Osteocyte (in vitro differentiated cells): ENCODE results near the gene POMGNT2. TPM values are rescaled to one million over a fixed set of nuclear protein-coding genes. Genes with fewer than 3 reads are reported as not detected.

ENCODE experiments used
- DNase-seq: peaks from one replicate; pipeline ENCODE4 v3.0.0; 2021; ENCODE audit warnings: mixed read lengths; ENCODE audit not compliant: unreplicated experiment; ENCODE audit errors: extremely low spot score
- H3K27ac Mint-ChIP-seq: one replicate; pipeline ENCODE4 v1.8.0; 2021; ENCODE audit warnings: mild to moderate bottlenecking, mixed read lengths; ENCODE audit not compliant: unreplicated experiment
- H3K27me3 Mint-ChIP-seq: one replicate; pipeline ENCODE4 v1.8.0; 2021; ENCODE audit warnings: mixed read lengths; ENCODE audit not compliant: unreplicated experiment
- H3K36me3 Mint-ChIP-seq: one replicate; pipeline ENCODE4 v1.8.0; 2021; ENCODE audit warnings: mixed read lengths; ENCODE audit not compliant: unreplicated experiment
- H3K4me1 Mint-ChIP-seq: one replicate; pipeline ENCODE4 v1.8.0; 2021; ENCODE audit warnings: mixed read lengths; ENCODE audit not compliant: unreplicated experiment
- H3K4me3 Mint-ChIP-seq: one replicate; pipeline ENCODE4 v1.8.0; 2021; ENCODE audit warnings: mild to moderate bottlenecking, moderate library complexity, mixed read lengths; ENCODE audit not compliant: unreplicated experiment
- H3K9me3 Mint-ChIP-seq: one replicate; pipeline ENCODE4 v1.8.0; 2021; ENCODE audit warnings: mixed read lengths; ENCODE audit not compliant: unreplicated experiment
- total RNA-seq: library from RNA; stranded (reverse); gene quantifications from 2 replicates; pipeline ENCODE4 v1.2.1, GENCODE V29; 2021
- TF ChIP-seq, protein P1 (sequence below): fragments of 200-600 bp; sonication (generic); IDR thresholded peaks from 2 replicates; pipeline ENCODE4 v1.5.0; 2021; ENCODE audit warnings: antibody characterized with exemption, mild to moderate bottlenecking, moderate library complexity

The POMGNT2 gene
- total RNA-seq, 1 donor from 2014 or later, result 16.1 TPM

DNA sequence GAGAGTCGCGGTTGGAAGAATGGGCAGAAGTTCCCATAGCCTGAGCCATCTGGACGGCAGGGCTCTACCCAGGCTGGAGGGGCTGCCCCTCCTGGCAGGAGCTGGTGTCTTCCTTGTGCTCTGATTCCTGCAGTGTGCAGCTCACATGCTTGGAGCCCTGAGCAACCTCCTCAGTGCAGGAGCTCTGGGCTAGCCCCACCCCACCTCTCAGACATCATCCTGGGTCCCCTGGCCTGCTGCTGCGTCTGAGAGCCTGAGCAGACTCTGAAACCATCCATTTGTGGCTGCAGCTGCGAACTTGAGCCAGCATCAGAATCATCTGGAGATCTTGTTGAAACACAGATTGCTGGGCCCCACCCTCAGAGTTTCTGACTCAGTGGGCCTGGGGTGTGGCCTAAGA is 42.8 kb downstream of the POMGNT2 start:
- Mint-ChIP-seq H3K27me3 (no peaks in the 10 kb centered on the region), H3K4me3 (no peak overlapping the region), H3K9me3 (no peaks in the 10 kb centered on the region), H3K27ac (no peak overlapping the region), H3K36me3 (no peaks in the 10 kb centered on the region), H3K4me1 (no peaks in the 10 kb centered on the region)
- TF ChIP-seq, protein P1, sequence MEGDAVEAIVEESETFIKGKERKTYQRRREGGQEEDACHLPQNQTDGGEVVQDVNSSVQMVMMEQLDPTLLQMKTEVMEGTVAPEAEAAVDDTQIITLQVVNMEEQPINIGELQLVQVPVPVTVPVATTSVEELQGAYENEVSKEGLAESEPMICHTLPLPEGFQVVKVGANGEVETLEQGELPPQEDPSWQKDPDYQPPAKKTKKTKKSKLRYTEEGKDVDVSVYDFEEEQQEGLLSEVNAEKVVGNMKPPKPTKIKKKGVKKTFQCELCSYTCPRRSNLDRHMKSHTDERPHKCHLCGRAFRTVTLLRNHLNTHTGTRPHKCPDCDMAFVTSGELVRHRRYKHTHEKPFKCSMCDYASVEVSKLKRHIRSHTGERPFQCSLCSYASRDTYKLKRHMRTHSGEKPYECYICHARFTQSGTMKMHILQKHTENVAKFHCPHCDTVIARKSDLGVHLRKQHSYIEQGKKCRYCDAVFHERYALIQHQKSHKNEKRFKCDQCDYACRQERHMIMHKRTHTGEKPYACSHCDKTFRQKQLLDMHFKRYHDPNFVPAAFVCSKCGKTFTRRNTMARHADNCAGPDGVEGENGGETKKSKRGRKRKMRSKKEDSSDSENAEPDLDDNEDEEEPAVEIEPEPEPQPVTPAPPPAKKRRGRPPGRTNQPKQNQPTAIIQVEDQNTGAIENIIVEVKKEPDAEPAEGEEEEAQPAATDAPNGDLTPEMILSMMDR, result no peak
- DNase-seq, result peak; percentile 56

DNA sequence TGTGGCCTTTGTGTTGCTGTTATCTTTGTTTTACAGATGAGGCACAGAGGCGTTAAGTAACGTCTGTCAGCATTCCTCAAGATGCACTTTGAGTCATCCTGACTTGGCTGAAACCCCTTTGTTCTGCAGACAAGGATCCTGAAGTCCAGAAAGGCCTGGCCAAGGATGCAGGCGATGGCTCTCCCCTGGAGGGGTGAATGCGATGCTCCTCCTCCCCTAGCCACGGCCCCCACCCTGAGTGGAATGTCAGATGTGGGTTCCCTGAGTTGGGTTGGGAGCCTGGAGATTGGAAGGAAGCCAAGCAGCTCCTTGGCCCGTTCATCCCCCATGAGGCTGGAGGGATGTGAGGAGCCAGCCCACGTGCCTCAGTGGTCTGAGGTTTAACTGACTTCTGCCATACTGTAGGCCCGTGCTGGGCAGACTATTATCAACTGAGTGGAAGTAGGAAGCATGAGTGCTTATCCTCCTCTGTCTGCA is 43.3 kb downstream of the POMGNT2 start:
- DNase-seq, result no peak
- TF ChIP-seq, protein P1, result no peak
- Mint-ChIP-seq H3K4me1 (no peaks in the 10 kb centered on the region), H3K4me3 (no peak overlapping the region), H3K9me3 (no peaks in the 10 kb centered on the region), H3K36me3 (no peaks in the 10 kb centered on the region), H3K27ac (no peak overlapping the region), H3K27me3 (peaks cover under 1% of the 10 kb centered on the region)

- DNase-seq, result peak; percentile 66
- Mint-ChIP-seq H3K36me3 (no peaks in the 10 kb centered on the region), H3K4me1 (no peaks in the 10 kb centered on the region), H3K4me3 (no peak overlapping the region), H3K9me3 (no peaks in the 10 kb centered on the region), H3K27ac (no peak overlapping the region), H3K27me3 (peaks cover 3% of the 10 kb centered on the region)
- TF ChIP-seq, protein P1, result no peak
Measured at GRCh38 chr3:43062040-43062563, 43.8 kb downstream of the POMGNT2 start.

- H3K4me3 Mint-ChIP-seq, result no peak overlapping the region
- TF ChIP-seq, protein P1, result no peak
- peak; percentile 48 for DNase-seq
- H3K9me3 Mint-ChIP-seq, result no peaks in the 10 kb centered on the region
- H3K36me3 Mint-ChIP-seq, result no peaks in the 10 kb centered on the region
- H3K27me3 Mint-ChIP-seq, result peaks cover 5% of the 10 kb centered on the region
- no peaks in the 10 kb centered on the region for H3K4me1 Mint-ChIP-seq
- no peak overlapping the region for H3K27ac Mint-ChIP-seq
Measured at GRCh38 chr3:43061101-43061895, 44.6 kb downstream of the POMGNT2 start.

GRCh38 chr3:43059456-43059855 is 46.4 kb downstream of the POMGNT2 start:
- no peaks in the 10 kb centered on the region for H3K4me1 Mint-ChIP-seq
- no peaks in the 10 kb centered on the region for H3K36me3 Mint-ChIP-seq

More at GRCh38 chr3:43059456-43059855, 46.4 kb downstream of the POMGNT2 start:
- Mint-ChIP-seq H3K27me3 (peaks cover 5% of the 10 kb centered on the region), H3K4me3 (no peak overlapping the region), H3K9me3 (no peaks in the 10 kb centered on the region), H3K27ac (no peak overlapping the region)
- TF ChIP-seq, protein P1, result no peak
- peak; percentile 6 for DNase-seq
